ENCODE data around the gene FBN3.
"Not testable (repeated sequence)": the region's sequence is repeated elsewhere in the genome, so short reads cannot be mapped to it uniquely, and the experiment has no call there.

The FBN3 gene

DNA sequence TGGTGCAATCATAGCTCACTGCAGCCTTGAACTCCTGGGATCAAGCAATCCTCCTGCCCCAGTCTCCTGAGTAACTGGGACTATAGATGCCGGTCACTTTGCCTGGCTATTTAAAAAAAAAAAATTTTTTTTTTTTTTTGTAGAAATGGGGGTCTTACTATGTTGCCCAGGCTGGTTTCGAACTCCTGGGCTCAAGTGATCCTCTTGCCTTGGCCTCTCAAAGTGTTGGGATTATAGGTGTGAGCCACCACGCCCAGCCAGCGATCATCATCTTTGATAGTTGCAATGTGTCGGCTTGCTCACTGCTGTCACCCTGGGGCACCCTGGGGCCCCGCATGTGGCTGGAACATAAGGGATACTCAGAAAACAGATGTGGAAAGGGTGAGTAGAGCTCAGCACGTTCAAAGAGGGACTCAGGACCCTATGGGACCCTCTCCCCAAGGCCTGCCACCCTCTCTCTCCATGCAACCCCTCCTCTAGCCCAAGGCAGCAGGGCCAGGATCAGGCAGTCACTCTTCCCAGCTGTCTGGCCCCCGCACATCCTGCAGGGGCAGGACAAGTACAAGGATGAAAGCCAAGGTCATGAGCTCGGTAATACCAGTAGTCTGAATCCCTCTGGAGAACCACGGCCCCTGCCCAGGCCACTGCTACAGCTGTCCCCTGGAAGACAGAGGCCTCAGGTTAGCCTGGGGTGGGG is 103.4 kb downstream of the FBN3 start:
- no peak overlapping the region for H3K27ac ChIP-seq (ENCODE audit: low read length)
- H3K9me3 ChIP-seq (ENCODE audit: control insufficient read depth in 1 of 2, low read length in 2 of 2), result no peaks in the 10 kb centered on the region
- H3K4me3 ChIP-seq (ENCODE audit: low read depth in 1 of 2, low read length in 2 of 2), result no peak overlapping the region
- no peaks in the 10 kb centered on the region for H3K36me3 ChIP-seq (ENCODE audit: control insufficient read depth in 1 of 2, insufficient read depth in 2 of 2, low read length in 2 of 2)
- no peaks in the 10 kb centered on the region for H3K27me3 ChIP-seq (ENCODE audit: low read depth, low read length)
- peaks cover 0 to 11% of the 10 kb centered on the region in 2 donors for H3K4me1 ChIP-seq (ENCODE audit: control insufficient read depth in 1 of 2, insufficient read depth in 2 of 2, low read length in 2 of 2)

DNA sequence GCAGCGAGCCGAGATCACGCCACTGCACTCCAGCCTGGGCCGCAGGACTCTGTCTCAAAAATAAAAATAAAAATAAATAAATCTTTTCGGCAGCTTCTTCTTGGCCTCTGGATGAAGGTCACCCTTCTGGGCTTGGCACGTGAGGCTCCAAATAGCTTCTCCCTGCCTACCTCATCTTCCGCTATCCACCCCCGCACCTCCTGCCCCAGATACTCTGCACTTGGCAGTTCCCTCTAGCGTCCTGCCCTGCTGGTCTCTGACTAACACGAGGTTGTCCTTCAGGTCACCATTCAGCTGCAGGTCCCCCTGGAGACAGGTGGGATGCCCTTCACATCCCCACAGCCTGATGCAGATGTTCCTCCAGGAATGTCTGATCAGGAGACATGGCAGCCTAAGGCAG is 105.4 kb downstream of the FBN3 start:
- no peaks in the 10 kb centered on the region for H3K27me3 ChIP-seq (ENCODE audit: low read depth, low read length)
- H3K9me3 ChIP-seq (ENCODE audit: control insufficient read depth in 1 of 2, low read length in 2 of 2), result no peaks in the 10 kb centered on the region
- no peaks in the 10 kb centered on the region for H3K36me3 ChIP-seq (ENCODE audit: control insufficient read depth in 1 of 2, insufficient read depth in 2 of 2, low read length in 2 of 2)
- H3K4me3 ChIP-seq (ENCODE audit: low read depth in 1 of 2, low read length in 2 of 2), result no peak overlapping the region
- no peaks in the 10 kb centered on the region for H3K4me1 ChIP-seq (ENCODE audit: control insufficient read depth in 1 of 2, insufficient read depth in 2 of 2, low read length in 2 of 2)
- no peak overlapping the region for H3K27ac ChIP-seq (ENCODE audit: low read length)

GRCh38 chr19:8042900-8043299 is 106.5 kb downstream of the FBN3 start:
- Histone ChIP-seq H3K36me3 (ENCODE audit: control insufficient read depth in 1 of 2, insufficient read depth in 2 of 2, low read length in 2 of 2) (no peaks in the 10 kb centered on the region), H3K27me3 (ENCODE audit: low read depth, low read length) (peaks cover 3% of the 10 kb centered on the region), H3K4me3 (ENCODE audit: low read depth in 1 of 2, low read length in 2 of 2) (no peak overlapping the region), H3K27ac (ENCODE audit: low read length) (no peak overlapping the region), H3K4me1 (ENCODE audit: control insufficient read depth in 1 of 2, insufficient read depth in 2 of 2, low read length in 2 of 2) (no peaks in the 10 kb centered on the region), H3K9me3 (ENCODE audit: control insufficient read depth in 1 of 2, low read length in 2 of 2) (no peaks in the 10 kb centered on the region)

- peaks cover 3% of the 10 kb centered on the region for H3K27me3 ChIP-seq (ENCODE audit: low read depth, low read length)
- no peaks in the 10 kb centered on the region for H3K36me3 ChIP-seq (ENCODE audit: control insufficient read depth in 1 of 2, insufficient read depth in 2 of 2, low read length in 2 of 2)
- no peaks in the 10 kb centered on the region for H3K9me3 ChIP-seq (ENCODE audit: control insufficient read depth in 1 of 2, low read length in 2 of 2)
- H3K4me3 ChIP-seq (ENCODE audit: low read depth in 1 of 2, low read length in 2 of 2), result no peak overlapping the region
- H3K27ac ChIP-seq (ENCODE audit: low read length), result no peak overlapping the region
- H3K4me1 ChIP-seq (ENCODE audit: control insufficient read depth in 1 of 2, insufficient read depth in 2 of 2, low read length in 2 of 2), result no peaks in the 10 kb centered on the region
Measured at GRCh38 chr19:8041531-8041931, 107.9 kb downstream of the FBN3 start.

DNA sequence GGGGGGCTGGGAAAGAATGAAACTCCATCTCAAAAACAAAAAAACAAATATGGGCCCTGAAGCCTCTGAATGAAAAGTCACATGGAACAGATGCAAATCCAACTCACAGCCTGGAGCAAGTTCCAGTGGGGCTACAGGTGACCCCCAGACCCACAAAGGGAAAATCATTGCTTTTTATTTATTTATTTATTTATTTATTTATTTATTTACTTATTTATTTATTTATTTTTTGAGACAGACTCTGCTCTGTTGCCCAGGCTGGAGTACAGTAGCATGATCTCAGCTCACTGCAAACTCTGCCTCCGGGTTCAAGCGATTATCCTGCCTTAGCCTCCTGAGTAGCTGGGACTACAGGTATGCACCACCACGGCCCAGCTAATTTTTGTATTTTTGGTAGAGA is 110.2 kb downstream of the FBN3 start:
- no peak overlapping the region for H3K27ac ChIP-seq (ENCODE audit: low read length)
- H3K27me3 ChIP-seq (ENCODE audit: low read depth, low read length), result peaks cover 3% of the 10 kb centered on the region
- no peaks in the 10 kb centered on the region for H3K9me3 ChIP-seq (ENCODE audit: control insufficient read depth in 1 of 2, low read length in 2 of 2)
- no peaks in the 10 kb centered on the region for H3K36me3 ChIP-seq (ENCODE audit: control insufficient read depth in 1 of 2, insufficient read depth in 2 of 2, low read length in 2 of 2)
- H3K4me1 ChIP-seq (ENCODE audit: control insufficient read depth in 1 of 2, insufficient read depth in 2 of 2, low read length in 2 of 2), result no peaks in the 10 kb centered on the region
- no peak overlapping the region for H3K4me3 ChIP-seq (ENCODE audit: low read depth in 1 of 2, low read length in 2 of 2)

DNA sequence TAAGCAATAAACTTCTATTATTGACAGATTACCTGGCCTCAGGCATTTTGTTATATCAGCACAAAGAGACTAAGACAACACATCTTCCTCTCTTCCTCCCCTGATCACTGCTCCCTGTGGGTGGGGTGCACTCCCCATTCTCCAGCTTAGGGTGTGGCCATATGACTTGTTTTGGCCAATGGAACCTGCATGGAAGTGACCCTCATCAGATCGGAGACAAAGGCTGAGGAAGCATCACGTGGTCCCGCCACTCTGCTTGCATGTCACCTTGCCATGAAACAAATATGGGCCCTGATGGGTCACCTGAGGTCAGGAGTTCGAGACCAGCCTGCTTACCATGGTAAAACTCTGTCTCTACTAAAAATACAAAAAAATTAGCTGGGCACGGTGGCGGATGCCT is 110.6 kb downstream of the FBN3 start:
- Histone ChIP-seq H3K27ac (ENCODE audit: low read length) (no peak overlapping the region), H3K36me3 (ENCODE audit: control insufficient read depth in 1 of 2, insufficient read depth in 2 of 2, low read length in 2 of 2) (no peaks in the 10 kb centered on the region), H3K4me3 (ENCODE audit: low read depth in 1 of 2, low read length in 2 of 2) (no peak overlapping the region), H3K9me3 (ENCODE audit: control insufficient read depth in 1 of 2, low read length in 2 of 2) (no peaks in the 10 kb centered on the region), H3K27me3 (ENCODE audit: low read depth, low read length) (peaks cover 3% of the 10 kb centered on the region), H3K4me1 (ENCODE audit: control insufficient read depth in 1 of 2, insufficient read depth in 2 of 2, low read length in 2 of 2) (no peaks in the 10 kb centered on the region)

DNA sequence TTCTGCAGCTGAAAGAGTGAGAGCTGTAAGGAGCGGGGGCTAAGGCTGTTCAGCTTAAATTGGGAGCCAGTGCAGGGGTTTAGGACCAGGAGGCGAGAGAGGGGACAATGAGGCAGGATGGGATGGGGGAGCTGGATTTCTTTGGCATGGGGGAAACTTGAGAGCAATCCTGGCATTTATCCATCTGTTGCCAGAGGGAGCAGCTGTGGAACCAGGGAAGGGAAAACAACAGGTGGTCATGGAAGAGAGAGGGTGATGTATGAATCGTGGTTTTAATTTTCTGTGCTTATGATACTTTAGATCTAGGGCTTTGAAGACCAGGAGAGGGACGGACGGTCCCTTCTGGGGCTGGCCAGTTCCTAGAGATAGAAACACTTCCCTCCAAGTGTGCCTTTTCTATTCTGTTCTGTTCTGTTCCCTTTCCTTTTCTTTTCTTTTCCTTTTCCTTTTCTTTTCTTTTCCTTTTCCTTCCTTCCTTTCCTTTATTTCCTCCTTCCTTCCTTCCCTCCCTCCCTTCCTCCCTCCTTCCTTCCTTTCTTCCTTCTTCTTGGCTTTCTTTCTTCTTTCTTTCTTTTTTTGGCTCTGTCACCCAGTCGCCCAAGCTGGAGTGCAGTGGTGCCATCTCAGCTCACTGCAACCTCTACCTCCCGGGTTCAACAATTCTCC is 112.8 kb downstream of the FBN3 start:
- H3K4me3 ChIP-seq (ENCODE audit: low read depth in 1 of 2, low read length in 2 of 2), result no peak overlapping the region
- H3K27me3 ChIP-seq (ENCODE audit: low read depth, low read length), result peaks cover 3% of the 10 kb centered on the region
- H3K36me3 ChIP-seq (ENCODE audit: control insufficient read depth in 1 of 2, insufficient read depth in 2 of 2, low read length in 2 of 2), result no peaks in the 10 kb centered on the region
- no peaks in the 10 kb centered on the region for H3K9me3 ChIP-seq (ENCODE audit: control insufficient read depth in 1 of 2, low read length in 2 of 2)
- H3K27ac ChIP-seq (ENCODE audit: low read length), result no peak overlapping the region
- no peaks in the 10 kb centered on the region for H3K4me1 ChIP-seq (ENCODE audit: control insufficient read depth in 1 of 2, insufficient read depth in 2 of 2, low read length in 2 of 2)

- Histone ChIP-seq H3K27me3 (ENCODE audit: low read depth, low read length) (peaks cover 3% of the 10 kb centered on the region), H3K36me3 (ENCODE audit: control insufficient read depth in 1 of 2, insufficient read depth in 2 of 2, low read length in 2 of 2) (no peaks in the 10 kb centered on the region), H3K9me3 (ENCODE audit: control insufficient read depth in 1 of 2, low read length in 2 of 2) (no peaks in the 10 kb centered on the region), H3K4me1 (ENCODE audit: control insufficient read depth in 1 of 2, insufficient read depth in 2 of 2, low read length in 2 of 2) (no peaks in the 10 kb centered on the region), H3K4me3 (ENCODE audit: low read depth in 1 of 2, low read length in 2 of 2) (no peak overlapping the region), H3K27ac (ENCODE audit: low read length) (no peak overlapping the region)
Measured at GRCh38 chr19:8034178-8034525, 115.2 kb downstream of the FBN3 start.

GRCh38 chr19:8033287-8034177 is 115.9 kb downstream of the FBN3 start:
- not testable (repeated sequence) for H3K36me3 ChIP-seq (ENCODE audit: control insufficient read depth in 1 of 2, insufficient read depth in 2 of 2, low read length in 2 of 2); H3K27me3 ChIP-seq (ENCODE audit: low read depth, low read length); H3K9me3 ChIP-seq (ENCODE audit: control insufficient read depth in 1 of 2, low read length in 2 of 2); H3K4me1 ChIP-seq (ENCODE audit: control insufficient read depth in 1 of 2, insufficient read depth in 2 of 2, low read length in 2 of 2); H3K27ac ChIP-seq (ENCODE audit: low read length); H3K4me3 ChIP-seq (ENCODE audit: low read depth in 1 of 2, low read length in 2 of 2)

DNA sequence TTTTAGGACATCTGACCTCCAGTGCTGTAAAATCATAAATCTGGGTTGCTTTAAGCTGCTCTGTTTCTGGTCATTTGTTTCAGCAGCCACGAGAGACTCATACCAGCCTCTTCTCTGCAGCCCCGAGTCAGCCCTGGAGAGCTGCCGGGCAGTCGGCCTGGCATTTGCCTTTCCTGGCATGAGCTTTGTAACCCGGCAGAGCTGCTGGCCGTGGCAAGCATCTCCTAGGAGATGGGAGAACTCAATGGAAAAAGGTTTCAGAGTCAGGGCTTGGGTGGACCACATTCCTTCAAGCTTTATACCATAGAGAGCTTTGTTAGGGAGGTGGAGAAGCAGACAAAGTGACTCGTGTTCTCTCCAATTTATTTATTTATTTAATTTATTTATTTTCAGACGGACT is 118.4 kb downstream of the FBN3 start:
- no peaks in the 10 kb centered on the region for H3K27me3 ChIP-seq (ENCODE audit: low read depth, low read length)
- H3K27ac ChIP-seq (ENCODE audit: low read length), result no peak overlapping the region
- no peaks in the 10 kb centered on the region for H3K36me3 ChIP-seq (ENCODE audit: control insufficient read depth in 1 of 2, insufficient read depth in 2 of 2, low read length in 2 of 2)
- H3K4me3 ChIP-seq (ENCODE audit: low read depth in 1 of 2, low read length in 2 of 2), result no peak overlapping the region
- no peaks in the 10 kb centered on the region for H3K4me1 ChIP-seq (ENCODE audit: control insufficient read depth in 1 of 2, insufficient read depth in 2 of 2, low read length in 2 of 2)
- no peaks in the 10 kb centered on the region for H3K9me3 ChIP-seq (ENCODE audit: control insufficient read depth in 1 of 2, low read length in 2 of 2)

GRCh38 chr19:8028951-8029491 is 120.4 kb downstream of the FBN3 start:
- H3K9me3 ChIP-seq (ENCODE audit: control insufficient read depth in 1 of 2, low read length in 2 of 2), result no peaks in the 10 kb centered on the region
- H3K27ac ChIP-seq (ENCODE audit: low read length), result no peak overlapping the region
- no peaks in the 10 kb centered on the region for H3K27me3 ChIP-seq (ENCODE audit: low read depth, low read length)
- H3K4me1 ChIP-seq (ENCODE audit: control insufficient read depth in 1 of 2, insufficient read depth in 2 of 2, low read length in 2 of 2), result no peaks in the 10 kb centered on the region
- H3K4me3 ChIP-seq (ENCODE audit: low read depth in 1 of 2, low read length in 2 of 2), result no peak overlapping the region
- no peaks in the 10 kb centered on the region for H3K36me3 ChIP-seq (ENCODE audit: control insufficient read depth in 1 of 2, insufficient read depth in 2 of 2, low read length in 2 of 2)

Measured in muscle layer of duodenum (tissue), 2 donors.